ENCODE measurements around the gene CRK. TPM values are rescaled to one million over a fixed set of nuclear protein-coding genes. Genes with fewer than 3 reads are reported as not detected.

The CRK gene
- total and polyA plus RNA-seq, 10 of the 15 experiments (the other 5 are each of a cell fraction or from before 2014, with no cell fraction given), result 11.1 to 23.8 (median 20.5) TPM

DNA sequence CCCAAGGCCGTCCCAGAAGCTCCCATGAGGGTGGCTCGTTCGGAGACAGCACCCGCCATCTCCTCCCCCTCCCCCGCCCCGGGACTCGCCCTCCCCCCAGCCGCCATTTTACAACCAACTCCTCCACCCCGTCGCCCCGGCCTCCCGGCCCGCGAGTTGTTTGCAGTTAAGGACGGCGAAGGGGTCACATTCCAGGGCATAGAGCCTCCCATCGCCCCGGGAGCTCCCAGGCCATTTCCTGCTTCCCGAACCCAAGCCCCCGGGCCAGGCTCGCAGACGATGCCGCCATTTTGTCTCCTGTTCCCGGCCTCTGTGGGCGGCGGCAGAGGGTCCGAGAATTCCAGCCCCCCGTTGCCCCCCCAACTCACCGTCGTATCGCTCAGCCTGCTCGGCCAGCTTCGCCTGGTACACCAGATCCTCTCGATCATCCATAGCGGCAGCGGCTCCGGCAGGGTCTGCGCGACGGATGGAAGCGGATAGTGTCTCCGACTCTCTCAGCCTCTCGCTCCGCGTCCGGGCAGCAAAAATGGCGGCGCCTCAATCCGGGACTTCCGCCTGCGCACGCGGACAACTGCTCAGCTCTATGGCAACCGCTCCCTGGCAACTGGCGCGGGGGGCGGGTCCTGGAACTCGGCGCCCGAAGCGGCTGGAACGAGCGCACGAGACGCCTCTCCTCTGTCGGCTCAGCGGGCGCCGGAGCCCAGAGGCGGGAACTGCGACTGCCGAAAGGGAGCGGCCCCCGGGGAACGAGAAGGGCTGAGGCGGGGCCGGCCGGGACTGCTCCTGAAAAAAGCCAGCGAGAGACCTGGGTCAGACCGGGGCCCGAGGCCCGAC is 56.1 kb downstream of the CRK start, which contains the start of gene YWHAE (continued):
- TF ChIP-seq SUZ12 (IDR thresholded peaks at IDR 0.05; ENCODE audit: unreplicated experiment), result no peak
- TF ChIP-seq, protein P1, sequence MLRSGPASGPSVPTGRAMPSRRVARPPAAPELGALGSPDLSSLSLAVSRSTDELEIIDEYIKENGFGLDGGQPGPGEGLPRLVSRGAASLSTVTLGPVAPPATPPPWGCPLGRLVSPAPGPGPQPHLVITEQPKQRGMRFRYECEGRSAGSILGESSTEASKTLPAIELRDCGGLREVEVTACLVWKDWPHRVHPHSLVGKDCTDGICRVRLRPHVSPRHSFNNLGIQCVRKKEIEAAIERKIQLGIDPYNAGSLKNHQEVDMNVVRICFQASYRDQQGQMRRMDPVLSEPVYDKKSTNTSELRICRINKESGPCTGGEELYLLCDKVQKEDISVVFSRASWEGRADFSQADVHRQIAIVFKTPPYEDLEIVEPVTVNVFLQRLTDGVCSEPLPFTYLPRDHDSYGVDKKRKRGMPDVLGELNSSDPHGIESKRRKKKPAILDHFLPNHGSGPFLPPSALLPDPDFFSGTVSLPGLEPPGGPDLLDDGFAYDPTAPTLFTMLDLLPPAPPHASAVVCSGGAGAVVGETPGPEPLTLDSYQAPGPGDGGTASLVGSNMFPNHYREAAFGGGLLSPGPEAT (IDR thresholded peaks at IDR 0.05; ENCODE audit: low read depth), result peak; percentile 98
- TF ChIP-seq POLR2AphosphoS2 (IDR thresholded peaks at IDR 0.05; ENCODE audit: low read depth, low read length), result peak; percentile 93
- TF ChIP-seq RB1 (IDR thresholded peaks at IDR 0.05; ENCODE audit: borderline replicate concordance), result peak; percentile 94; the same call in 1 of the 2 replicates
- TF ChIP-seq TCF12 (IDR thresholded peaks at IDR 0.05; ENCODE audit: low read depth, low read length), result no peak
- no peak for TF ChIP-seq MEF2A (IDR thresholded peaks at IDR 0.05; ENCODE audit: insufficient read depth, low read depth, low read length)
- TF ChIP-seq YY1 (IDR thresholded peaks at IDR 0.05; ENCODE audit: low read depth, low read length), result peak; percentile 96
- peak; percentile 50; the same call in 1 of the 2 replicates for TF ChIP-seq CREM (IDR thresholded peaks at IDR 0.05; ENCODE audit: low read depth)
- peak; percentile 66; the same call in 1 of the 2 replicates for TF ChIP-seq TCF3 (IDR thresholded peaks at IDR 0.05; ENCODE audit: borderline replicate concordance, insufficient read depth, low read depth, low read length)
- peak; percentile 99 for TF ChIP-seq PML (IDR thresholded peaks at IDR 0.05; ENCODE audit: low read length)
- TF ChIP-seq, protein P2, sequence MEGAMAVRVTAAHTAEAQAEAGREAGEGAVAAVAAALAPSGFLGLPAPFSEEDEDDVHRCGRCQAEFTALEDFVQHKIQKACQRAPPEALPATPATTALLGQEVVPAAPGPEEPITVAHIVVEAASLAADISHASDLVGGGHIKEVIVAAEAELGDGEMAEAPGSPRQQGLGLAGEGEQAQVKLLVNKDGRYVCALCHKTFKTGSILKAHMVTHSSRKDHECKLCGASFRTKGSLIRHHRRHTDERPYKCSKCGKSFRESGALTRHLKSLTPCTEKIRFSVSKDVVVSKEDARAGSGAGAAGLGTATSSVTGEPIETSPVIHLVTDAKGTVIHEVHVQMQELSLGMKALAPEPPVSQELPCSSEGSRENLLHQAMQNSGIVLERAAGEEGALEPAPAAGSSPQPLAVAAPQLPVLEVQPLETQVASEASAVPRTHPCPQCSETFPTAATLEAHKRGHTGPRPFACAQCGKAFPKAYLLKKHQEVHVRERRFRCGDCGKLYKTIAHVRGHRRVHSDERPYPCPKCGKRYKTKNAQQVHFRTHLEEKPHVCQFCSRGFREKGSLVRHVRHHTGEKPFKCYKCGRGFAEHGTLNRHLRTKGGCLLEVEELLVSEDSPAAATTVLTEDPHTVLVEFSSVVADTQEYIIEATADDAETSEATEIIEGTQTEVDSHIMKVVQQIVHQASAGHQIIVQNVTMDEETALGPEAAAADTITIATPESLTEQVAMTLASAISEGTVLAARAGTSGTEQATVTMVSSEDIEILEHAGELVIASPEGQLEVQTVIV (IDR thresholded peaks at IDR 0.05; ENCODE audit: borderline replicate concordance, partially characterized antibody), result peak; percentile 45
- peak; percentile 37; the same call in 1 of the 2 replicates for TF ChIP-seq ZBED1 (IDR thresholded peaks at IDR 0.05; ENCODE audit: borderline replicate concordance)
- TF ChIP-seq, protein P3, sequence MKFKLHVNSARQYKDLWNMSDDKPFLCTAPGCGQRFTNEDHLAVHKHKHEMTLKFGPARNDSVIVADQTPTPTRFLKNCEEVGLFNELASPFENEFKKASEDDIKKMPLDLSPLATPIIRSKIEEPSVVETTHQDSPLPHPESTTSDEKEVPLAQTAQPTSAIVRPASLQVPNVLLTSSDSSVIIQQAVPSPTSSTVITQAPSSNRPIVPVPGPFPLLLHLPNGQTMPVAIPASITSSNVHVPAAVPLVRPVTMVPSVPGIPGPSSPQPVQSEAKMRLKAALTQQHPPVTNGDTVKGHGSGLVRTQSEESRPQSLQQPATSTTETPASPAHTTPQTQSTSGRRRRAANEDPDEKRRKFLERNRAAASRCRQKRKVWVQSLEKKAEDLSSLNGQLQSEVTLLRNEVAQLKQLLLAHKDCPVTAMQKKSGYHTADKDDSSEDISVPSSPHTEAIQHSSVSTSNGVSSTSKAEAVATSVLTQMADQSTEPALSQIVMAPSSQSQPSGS (IDR thresholded peaks at IDR 0.05; ENCODE audit: low read length), result no peak
- TF ChIP-seq POLR2AphosphoS5 (IDR thresholded peaks at IDR 0.05; ENCODE audit: low read length), result peak; percentile 98
- peak; percentile 52; the same call in 1 of the 2 replicates for TF ChIP-seq BACH1 (IDR thresholded peaks at IDR 0.05; ENCODE audit: borderline replicate concordance)
- peak; percentile 49; the same call in 1 of the 2 replicates for TF ChIP-seq TBL1XR1 (IDR thresholded peaks at IDR 0.05; ENCODE audit: low read depth, low read length)
- TF ChIP-seq, protein P4, sequence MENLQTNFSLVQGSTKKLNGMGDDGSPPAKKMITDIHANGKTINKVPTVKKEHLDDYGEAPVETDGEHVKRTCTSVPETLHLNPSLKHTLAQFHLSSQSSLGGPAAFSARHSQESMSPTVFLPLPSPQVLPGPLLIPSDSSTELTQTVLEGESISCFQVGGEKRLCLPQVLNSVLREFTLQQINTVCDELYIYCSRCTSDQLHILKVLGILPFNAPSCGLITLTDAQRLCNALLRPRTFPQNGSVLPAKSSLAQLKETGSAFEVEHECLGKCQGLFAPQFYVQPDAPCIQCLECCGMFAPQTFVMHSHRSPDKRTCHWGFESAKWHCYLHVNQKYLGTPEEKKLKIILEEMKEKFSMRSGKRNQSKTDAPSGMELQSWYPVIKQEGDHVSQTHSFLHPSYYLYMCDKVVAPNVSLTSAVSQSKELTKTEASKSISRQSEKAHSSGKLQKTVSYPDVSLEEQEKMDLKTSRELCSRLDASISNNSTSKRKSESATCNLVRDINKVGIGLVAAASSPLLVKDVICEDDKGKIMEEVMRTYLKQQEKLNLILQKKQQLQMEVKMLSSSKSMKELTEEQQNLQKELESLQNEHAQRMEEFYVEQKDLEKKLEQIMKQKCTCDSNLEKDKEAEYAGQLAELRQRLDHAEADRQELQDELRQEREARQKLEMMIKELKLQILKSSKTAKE (IDR thresholded peaks at IDR 0.05; ENCODE audit: low read depth, poor library complexity, severe bottlenecking), result peak; percentile 41
- TF ChIP-seq, protein P5, sequence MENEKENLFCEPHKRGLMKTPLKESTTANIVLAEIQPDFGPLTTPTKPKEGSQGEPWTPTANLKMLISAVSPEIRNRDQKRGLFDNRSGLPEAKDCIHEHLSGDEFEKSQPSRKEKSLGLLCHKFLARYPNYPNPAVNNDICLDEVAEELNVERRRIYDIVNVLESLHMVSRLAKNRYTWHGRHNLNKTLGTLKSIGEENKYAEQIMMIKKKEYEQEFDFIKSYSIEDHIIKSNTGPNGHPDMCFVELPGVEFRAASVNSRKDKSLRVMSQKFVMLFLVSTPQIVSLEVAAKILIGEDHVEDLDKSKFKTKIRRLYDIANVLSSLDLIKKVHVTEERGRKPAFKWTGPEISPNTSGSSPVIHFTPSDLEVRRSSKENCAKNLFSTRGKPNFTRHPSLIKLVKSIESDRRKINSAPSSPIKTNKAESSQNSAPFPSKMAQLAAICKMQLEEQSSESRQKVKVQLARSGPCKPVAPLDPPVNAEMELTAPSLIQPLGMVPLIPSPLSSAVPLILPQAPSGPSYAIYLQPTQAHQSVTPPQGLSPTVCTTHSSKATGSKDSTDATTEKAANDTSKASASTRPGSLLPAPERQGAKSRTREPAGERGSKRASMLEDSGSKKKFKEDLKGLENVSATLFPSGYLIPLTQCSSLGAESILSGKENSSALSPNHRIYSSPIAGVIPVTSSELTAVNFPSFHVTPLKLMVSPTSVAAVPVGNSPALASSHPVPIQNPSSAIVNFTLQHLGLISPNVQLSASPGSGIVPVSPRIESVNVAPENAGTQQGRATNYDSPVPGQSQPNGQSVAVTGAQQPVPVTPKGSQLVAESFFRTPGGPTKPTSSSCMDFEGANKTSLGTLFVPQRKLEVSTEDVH (IDR thresholded peaks at IDR 0.05; ENCODE audit: low read depth, partially characterized antibody), result no peak
